ENCODE results near the gene LARGE1.

Gene LARGE1

DNA sequence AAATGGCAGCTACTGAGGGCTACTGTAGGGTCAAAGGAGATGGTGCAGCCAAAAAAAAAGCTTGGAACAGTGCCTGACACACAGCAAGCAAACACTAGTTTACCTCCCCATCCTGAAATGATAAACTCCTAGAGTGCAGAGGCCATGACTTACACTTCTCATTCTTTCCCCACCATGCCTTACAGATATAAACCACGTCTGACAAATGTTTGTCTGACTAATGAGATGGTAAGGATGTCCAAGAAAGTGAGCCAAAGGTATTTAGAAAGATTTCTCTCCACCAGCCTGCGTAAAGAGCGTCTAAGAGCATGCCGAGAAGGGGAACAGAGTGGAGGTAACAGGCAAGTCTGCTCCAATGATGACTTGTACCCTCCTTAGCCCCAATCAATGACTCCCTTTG is 99.0 kb downstream of the LARGE1 start:
- no peak for DNase-seq (ENCODE audit: low read depth in 2 of 2)

DNA sequence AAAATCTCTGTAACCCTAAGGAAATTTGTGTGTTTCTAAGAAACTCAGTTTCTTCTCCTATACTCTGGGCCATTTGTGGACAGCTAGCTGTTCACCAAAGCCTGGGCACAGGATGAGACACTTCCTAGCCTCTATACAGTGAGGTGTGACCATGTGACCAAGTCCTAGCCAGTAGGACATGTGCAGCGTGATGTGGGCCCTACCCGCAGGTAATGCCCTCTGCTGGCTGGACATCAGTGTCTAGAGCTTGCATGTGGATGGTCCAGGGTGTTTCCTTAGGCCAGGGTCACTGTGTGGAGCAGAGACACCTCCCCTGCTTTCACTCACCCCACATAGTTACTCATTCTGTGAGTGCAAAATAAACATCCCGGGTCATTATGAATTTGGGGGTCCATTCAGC is 100.5 kb downstream of the LARGE1 start:
- no peak for DNase-seq (ENCODE audit: low read depth in 2 of 2)

DNA sequence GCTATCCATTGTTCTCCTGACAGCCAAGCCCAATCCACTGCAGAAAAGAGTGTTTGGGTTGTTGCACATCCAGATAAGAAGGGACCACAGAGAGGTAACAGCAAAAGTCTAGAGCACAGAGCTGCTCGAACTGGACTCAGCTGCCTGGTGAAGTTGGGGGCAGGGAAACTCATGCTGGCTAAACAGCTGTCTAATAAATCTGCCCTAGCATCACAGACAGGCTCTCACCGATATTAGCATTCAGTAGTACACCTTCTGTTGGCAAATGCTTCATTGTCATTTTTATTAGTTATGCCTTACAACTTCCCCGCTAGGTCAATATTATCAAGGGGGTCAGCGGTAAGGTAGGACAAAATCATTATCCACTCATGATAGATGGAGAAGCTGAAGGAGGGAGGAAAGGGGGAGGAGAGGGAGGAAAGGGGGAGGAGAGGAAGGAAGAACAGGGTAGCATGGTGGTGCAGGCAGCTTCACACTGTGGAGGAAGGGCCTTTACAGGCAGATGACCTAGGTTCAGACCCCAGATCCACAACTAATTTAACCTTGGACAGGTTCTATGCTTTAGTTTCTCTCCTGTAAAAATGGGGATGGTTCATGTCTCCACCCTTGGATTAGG is 102.7 kb downstream of the LARGE1 start:
- DNase-seq (ENCODE audit: low read depth in 2 of 2), result no peak

DNA sequence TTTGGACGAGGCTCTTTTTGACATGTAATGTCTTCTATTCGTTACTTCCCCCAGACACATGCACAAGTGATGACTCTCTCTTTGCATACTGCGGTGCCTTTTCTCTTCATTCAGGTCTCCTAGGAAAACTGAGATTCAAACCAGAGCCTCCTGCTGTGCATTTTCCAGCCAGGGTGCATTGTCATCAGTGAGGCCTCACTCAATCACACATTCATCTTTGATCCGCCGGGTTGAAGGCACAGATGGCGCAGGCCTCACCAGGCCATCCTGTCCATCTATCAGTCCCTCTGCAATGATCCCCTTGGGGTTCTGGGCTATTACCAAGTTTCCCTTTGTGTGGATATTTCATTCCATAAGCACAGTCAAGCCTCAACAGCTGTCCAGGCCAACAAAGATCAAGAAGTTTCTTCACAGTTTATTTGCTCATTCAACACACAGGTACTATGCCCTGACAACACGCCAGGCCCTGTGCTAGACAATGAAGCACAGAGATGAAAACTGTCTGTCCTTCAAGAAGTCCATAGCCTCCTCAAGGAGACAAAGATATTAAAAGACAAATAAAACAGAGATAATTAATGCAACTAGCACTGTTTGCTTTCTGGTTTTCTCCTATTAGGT is 107.8 kb downstream of the LARGE1 start:
- DNase-seq (ENCODE audit: low read depth in 2 of 2), result no peak

DNA sequence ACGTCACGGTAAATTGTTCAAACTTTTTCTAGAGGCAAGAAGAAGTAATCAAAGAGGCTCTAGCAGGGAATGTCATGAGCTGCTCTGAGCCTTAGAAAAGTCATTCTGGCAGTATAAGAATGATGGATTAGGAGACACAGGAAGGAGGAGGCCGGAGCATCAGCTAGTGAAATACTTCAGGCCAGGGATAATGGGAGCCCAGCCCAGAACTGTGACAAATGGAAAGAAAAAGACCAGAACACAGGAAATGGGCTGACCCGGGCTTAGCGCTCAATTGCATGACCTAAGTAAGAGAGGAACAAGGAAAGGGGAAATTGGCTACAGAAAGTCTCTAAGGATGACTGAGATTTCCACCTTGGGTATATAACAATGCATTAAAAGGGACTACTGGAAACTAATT is 108.6 kb downstream of the LARGE1 start:
- no peak for DNase-seq (ENCODE audit: low read depth in 2 of 2)

DNA sequence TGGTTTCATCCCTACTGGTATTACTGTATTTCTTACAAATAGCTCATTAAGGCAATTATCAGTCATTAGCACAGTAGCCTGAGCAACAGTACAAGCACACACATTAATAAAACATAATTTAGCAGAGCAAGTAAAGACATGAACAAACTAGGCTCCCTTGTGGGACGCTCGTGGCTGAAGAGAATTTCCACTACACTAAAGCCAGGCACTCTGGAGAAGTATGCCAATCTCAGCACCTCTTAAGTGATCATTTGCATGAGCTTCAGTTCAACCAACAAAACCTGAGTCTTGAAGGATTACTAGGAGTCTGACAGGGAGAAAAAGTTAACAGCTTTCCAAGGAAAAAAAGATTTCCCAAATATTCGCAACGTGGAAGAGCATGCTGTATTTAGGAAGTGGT is 109.1 kb downstream of the LARGE1 start:
- no peak for DNase-seq (ENCODE audit: low read depth in 2 of 2)

DNA sequence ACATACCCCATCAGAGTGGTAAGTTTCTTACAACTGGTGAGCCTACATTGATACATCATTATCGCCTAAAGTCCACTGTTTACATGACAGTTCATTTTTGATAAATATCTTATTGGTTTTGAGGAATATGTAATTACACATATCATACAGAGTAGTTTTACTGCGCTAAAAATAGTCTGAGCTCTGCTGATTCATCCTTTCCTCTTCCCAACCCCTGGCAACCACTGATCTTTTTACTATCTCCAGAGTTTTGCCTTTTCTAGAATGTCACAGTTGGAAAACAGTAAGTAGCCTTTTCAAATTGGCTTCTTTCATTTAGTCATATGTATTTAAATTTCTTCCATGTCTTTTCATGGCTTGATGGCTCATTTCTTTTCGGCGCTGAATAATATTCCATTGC is 112.8 kb downstream of the LARGE1 start:
- no peak for DNase-seq (ENCODE audit: low read depth in 2 of 2)

DNA sequence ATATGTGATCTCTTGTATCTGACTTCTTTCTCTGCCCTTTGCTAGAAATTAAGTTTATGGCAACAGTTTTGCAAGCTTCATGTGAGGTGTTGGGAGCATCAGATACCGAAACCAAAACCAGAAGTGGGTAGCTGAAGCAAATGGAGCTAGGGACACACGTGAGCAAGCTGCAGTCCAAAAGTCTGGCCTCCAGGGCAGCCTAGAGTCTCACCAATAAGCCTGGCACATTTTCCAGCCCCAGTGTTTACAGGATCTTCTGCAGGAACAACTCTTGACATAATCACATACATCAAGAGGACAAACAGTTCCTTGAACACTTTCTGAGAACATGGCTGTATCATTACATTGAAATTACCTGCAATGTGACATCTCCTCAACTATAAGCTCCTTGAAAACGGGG is 114.1 kb downstream of the LARGE1 start:
- DNase-seq (ENCODE audit: low read depth in 2 of 2), result no peak

DNA sequence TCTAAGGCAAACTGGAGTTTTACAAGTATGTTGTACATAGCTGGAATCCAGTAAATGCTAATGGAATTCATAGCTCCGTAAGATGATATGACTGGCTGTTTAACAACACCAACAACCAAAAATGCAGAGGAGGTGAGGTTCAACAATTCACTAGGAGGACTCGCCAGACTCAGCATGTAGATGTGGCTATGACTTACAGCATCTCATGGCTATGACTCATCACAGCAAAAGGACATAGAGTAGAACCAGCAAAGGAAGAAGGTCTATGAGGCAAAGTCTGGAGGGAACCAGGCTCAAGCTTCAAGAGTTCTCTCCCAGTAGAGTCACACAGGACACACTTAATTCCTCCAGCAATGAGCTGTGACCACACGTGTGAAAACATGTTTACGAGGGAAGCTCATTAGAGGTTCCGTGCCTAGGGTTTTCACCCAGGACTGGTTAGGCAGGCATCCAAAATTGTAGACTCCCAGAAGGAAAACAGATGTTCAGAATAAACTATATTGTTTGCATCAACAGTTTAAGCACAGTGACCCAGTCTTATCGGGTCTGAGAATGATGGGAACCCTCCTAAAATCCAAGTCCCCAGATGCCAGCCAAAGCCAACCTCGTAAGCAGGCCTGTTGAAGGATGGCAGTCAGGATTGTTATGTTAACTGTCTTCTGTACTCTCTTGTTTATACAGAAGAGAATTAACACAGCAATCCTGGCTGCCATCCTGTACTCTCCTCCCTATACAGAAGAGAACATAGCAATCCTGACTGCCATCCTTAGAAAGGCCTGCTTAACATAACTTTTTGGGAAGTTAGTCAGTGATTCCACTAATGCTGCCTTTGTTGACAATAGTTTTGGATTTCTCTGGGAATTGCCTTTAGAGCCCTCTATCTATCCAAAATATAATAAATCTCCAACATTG is 116.6 kb downstream of the LARGE1 start:
- DNase-seq (ENCODE audit: low read depth in 2 of 2), result no peak

DNA sequence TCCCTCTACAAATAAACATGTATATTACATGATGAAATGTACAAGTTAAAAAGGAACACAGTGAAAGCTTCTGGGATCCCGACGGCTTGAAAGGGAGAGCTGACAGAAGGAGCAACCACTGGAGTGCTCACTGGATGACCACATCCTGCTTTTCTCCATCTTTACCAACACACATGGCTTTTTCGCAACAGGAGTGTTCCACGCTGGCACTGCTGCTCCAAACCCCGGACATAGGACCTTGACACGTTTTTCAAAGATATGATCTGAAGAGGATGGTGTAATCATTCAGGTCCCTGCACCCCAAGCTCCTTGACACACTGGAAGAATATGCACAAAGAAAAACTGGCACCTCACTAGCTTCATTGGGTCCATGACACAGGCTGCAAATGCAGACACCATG is 121.9 kb downstream of the LARGE1 start:
- no peak for DNase-seq (ENCODE audit: low read depth in 2 of 2)

DNA sequence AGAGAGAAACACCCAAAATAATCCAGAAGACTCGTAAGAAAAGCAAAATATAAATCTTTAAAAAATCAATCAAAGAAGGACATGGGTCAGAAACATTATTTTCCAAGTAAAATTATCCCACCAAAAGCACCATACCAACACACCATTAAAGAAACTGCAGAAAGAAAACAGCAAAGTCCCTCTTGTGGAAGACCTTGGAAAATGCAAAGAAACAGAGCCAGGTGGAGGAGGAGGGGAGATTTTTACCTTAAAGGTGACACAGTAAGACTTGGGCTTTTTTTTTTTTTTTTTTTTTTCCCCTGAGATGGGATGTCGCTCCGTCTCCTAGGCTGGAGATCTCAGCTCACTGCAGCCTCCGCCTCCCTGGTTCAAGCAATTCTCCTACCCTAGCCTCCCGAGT is 123.8 kb downstream of the LARGE1 start:
- DNase-seq (ENCODE audit: low read depth in 2 of 2), result no peak

DNA sequence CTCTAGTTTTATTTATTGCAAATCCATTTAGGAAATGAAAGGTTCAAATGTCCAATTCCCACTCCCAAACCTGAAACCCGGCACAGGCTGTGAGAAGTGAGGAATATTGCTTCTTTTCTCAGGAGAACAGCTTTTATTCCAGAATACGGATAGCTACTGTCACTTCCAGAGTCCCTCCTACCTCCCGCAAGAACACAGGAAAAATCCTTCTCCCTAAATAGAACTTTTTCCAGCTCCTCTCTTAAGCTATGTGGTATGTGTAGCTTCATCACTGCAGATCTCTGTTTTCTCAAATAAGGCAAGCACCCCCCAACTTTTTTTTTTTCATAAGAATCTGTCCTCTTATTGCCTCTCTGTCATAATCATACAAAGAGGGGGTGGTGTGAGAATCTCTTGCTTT is 126.8 kb downstream of the LARGE1 start:
- DNase-seq (ENCODE audit: low read depth in 2 of 2), result no peak

DNA sequence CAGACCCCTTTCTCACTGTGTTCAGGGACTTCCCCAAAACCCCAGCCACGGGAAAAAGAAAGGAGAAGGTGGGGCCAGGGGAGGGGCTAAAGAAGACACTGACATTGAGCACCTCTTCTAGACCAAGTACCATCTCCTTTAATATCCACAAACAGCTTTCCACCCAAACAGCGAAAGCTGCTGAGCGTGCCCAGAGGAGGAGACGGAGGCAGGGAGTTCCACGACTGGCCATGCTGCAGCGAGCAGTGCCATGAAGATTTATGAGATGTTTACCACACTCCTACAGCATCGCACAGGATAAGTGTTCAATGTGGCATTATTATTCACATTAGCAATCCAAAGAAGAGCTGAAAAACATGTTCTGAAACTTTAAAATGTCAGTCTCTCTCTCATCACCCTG is 127.4 kb downstream of the LARGE1 start:
- DNase-seq (ENCODE audit: low read depth in 2 of 2), result no peak

DNA sequence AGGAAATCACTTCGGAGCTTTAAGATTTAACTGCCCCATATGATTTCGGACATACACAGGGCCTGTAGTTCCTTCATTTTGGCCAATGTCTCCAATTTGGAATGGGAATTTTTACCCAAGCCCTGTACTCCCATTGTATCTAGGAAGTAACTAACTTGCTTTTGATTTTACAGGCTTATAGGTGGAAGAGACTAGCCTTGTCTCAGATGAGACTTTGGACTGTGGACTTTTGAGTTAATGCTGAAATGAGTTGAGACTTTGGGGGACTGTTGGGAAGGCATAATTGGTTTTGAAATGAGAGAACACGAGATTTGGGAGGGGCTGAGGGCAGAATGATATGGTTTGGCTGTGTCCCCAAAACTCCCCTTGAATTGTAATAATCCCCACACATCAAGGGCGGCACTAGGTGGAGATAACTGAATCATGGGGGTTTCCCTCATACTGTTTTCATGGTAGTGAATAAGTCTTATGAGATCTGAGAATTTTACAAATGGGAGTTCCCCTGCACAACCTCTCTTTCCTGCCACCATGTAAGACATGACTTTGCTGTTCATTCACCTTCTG is 130.5 kb downstream of the LARGE1 start:
- no peak for DNase-seq (ENCODE audit: low read depth in 2 of 2)

DNA sequence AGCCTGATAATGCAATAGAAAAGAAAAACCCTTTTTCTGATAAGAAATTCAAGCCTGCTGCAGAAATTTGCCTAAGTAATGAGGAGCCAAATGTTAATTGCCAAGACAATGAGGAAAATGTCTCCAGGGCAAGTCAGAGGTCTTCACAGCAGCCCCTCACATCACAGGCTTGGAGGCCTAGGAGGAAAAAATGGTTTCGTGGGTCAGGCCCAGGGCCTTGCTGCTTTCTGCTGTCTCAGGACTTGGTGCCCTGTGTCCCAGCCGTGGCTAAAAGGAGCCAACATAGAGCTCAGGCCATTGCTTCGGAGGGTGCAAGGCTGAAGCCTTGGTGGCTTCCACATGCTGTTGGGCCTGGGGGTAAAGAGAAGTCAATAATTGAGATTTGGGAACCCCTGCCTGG is 131.3 kb downstream of the LARGE1 start:
- no peak for DNase-seq (ENCODE audit: low read depth in 2 of 2)

DNA sequence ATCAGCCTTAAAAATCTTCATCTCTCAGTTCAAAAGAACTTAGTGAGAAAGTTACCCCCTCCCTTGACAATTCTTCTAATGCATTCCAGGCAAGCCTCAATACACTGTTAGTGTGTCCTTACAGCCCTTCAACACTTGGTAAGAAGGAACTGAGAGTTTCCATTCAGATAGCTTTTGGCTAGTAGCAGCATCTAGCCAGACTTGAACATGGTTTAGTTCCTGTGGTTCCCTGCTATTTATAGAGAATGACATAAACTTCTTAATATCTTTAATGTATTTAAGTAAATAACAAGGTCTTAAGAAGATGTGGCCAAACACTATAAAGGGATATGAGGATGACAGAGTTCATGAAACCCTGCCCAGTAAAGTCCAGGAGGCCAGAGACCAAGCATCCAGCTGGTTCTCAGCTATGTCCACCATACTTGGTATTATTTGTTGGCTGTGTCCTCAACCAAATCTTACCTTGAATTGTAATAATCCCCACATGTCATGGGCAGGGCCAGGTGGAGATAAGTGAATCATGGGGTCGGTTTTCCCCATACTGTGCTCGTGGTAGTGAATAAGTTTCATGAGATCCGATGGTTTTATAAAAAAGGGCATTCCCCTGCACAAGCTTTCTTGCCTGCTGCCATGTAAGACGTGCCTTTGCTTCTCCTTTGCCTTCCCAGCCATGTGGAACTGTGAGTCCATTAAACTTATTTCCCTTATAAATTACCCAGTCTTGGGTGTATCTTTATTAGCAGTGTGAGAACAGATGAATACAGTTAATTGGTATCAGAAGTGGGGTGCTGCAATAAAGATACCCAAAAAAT is 132.4 kb downstream of the LARGE1 start:
- DNase-seq (ENCODE audit: low read depth in 2 of 2), result no peak

DNA sequence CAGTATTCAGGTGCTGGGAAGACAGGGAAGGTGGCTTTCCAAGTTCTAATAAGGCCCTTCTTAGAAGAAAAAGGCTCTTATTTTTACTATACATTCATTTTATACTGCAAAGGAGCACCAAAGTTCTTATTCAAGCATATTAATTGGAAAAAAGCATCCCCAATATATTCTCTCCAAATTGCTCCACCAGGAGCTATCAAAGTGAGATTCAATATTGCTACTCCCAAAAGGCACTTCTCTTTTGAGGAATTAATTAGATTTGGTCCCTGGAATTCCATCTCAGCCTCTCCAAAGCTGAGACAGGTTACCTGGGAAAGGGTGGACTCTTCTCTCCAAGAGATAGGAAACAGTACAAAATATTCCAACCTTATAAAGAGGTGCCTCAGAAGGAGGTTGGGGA is 134.1 kb downstream of the LARGE1 start:
- no peak for DNase-seq (ENCODE audit: low read depth in 2 of 2)

DNA sequence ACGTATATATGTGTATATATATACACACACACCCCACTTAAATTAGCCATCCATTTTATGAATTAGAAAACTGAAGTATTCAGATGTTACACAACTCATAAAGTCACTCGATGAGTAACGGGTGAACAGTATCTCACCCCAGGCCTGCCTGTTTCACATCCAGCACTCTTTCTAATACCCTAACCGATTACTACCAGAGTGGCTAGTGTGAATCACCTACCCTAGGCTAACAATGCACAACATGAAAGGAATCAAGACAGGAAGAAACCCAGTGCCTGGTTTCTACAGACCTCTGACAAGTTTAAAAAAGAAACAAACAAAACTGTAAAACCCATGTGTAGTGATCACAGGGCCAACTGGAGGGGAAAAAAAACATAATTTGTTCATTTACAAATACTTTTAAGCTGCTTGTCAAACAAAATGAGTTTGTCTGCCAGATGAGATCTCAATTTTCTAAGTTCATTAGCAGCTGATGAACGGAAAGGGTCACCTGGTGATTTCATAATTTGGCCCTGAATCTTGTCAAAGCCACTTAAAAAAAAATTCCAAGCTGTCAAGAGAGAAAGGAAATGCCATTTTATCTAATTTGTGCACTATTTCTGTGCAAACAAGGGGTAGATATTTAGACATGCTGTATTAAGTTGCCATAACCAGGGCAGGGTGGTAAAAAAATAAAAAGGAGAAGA is 134.8 kb downstream of the LARGE1 start:
- no peak for DNase-seq (ENCODE audit: low read depth in 2 of 2)

DNA sequence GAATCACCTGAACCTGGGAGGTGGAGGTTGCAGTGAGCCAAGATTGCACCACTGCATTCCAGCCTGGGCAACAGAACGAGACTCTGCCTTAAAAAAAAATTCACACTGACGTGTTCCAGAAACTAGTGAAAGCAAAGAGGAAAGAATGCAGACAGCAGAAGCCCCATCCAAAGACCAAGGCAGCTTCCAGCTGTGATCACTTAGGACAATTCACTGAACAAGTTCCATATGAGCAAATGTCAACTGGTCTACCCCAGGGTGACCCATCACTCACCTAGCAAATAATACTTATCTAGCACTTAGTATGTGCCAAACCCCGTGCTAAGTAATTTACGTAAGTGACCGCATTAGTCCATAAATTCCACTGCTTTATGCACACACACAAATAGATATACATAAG is 138.9 kb downstream of the LARGE1 start:
- DNase-seq (ENCODE audit: low read depth in 2 of 2), result no peak

DNA sequence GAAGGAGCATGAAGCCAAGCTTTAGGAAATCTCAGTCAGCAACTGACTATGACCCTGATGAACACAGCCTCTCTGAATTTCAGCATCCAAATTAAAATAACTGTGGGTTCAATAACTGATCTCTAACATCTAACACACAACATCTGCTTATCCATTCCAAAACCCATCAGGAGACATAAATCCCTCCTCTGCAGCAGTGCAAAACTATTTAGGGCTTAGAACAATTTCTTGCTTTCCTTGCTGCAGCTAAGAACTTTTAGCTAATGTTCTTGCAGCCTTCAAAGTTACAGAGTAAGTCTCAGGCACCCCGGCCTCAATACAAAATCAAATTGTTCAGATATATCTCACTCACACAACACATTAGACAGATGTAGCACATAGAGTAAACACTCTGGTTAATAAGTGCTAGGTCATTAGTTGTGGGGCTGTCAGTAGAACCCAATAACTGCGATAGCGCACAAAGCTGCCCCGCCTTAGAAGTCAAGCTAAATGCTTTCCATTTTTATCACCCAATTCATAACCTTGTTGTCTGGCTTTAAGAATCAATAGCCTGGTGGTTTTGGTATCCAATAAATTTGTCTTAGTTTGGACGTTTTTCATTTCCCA is 139.6 kb downstream of the LARGE1 start:
- no peak for DNase-seq (ENCODE audit: low read depth in 2 of 2)

DNA sequence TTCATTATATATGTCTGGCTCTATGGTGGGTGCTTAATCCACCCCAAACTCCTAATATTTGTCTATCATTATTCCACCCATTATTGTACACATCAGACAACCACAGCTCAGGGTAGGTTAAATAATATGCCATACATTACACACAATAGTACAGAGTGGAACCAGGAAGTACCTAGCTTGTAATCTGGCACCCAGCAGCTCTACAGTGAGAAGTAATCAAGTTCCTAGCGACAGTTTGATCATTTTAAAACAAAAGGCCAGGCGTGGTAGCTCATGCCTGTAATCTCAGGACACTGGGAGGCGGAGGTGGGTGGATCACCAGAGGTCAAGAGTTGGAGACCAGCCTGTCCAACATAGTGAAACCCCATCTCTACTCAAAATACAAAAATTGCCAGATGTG is 141.0 kb downstream of the LARGE1 start:
- no peak for DNase-seq (ENCODE audit: low read depth in 2 of 2)

Measured in stimulated activated CD8-positive, alpha-beta memory T cell treated with anti-CD3 and anti-CD28 coated beads, Interleukin-7, amount 100 ng/mL, for 4 hours (primary cell).